A172 (cell line): Measurements from ENCODE around the gene TNP2. TPM values are rescaled to one million over a fixed set of nuclear protein-coding genes. Genes with fewer than 3 reads are reported as not detected.

Experiments
- DNase-seq: peaks from one replicate; pipeline ENCODE4 v3.0.0-alpha.2; 2015; ENCODE audit warnings: low spot score
- total RNA-seq: library from RNA; depleted of rRNA; stranded (reverse); fragments of >200 nt; shearing (Covaris generic); gene quantifications from 2 replicates; pipeline ENCODE4 v1.2.3, GENCODE V29; 2014

TNP2 gene
- total RNA-seq, 1 experiment from 2014 or later, result not detected

DNA sequence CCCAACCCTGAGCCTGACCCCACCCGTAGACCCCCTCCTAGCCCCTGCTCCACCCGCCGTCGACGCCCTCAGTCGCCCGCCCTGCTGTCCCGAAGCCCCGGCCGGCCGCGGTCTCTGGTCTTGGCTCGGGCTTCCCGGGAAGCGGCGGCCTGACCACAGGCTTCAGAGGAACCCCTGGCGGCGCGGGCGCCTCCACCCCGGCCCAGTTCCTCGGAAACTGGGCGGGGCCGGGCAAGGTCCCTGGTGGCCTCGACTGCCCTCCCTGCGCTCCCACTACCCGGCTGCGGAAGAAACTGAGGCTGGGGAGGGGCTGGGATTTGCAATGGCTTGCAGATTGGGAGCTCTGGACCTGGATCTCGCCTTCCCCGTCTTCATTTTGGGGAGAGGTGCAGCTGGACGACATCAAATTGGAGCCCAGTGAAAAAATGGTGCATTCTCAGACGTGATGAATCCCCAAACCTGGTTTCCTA, 12.4 kb downstream of the TNP2 start:
- DNase-seq, result peak; percentile 56

DNA sequence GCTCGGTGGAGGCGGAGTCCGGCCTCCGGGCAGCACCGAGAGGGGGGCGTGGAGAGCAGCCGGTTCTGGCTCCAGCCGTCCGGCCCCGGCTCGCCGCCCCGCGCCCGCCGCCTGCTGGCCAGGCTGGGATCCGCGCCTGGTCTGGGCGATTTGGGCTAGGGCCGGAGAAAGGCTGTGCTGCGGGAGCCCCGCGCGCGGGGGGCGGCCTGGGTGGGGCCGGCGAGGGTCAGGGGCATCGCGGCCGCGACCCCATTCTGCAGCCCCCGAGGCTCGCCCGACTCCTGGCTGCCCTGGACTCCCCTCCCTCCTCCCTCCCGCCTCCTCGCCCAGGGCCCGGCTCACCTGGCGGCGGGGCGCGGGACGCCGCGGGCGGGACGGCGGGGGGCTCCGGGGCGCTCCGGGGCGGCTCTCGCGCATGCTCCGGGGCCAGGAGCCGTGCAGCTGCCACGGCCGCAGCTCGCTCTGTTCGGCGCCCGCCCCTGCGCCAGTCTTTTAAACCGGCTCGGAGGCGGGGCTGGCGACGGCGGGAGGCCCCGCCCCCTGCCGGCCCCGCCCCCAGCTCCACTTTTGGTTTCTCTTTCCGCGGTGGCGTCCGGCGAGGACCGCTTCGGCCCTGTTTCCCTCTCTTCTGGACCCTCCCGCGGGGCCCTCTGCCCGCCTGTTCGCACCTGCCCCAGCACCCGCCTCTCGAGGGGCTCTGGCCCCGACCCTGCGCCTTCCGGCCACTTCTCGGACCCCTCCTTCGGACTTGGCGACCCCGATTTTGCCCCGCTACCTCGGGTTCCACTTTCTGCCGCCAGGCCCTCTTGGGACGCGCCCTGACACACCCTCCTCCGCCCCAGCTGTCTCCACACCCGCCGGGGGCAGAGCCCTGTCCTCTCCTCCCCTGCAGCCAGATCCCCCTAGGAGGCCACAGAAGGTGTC, 13.1 kb downstream of the TNP2 start, which contains the start of gene SOCS1:
SOCS1 (minus strand) TSS at position 468 of the 924 bp plus-strand sequence. CDS start 726 bp downstream, outside the sequence.
- peak; percentile 72 for DNase-seq

DNA sequence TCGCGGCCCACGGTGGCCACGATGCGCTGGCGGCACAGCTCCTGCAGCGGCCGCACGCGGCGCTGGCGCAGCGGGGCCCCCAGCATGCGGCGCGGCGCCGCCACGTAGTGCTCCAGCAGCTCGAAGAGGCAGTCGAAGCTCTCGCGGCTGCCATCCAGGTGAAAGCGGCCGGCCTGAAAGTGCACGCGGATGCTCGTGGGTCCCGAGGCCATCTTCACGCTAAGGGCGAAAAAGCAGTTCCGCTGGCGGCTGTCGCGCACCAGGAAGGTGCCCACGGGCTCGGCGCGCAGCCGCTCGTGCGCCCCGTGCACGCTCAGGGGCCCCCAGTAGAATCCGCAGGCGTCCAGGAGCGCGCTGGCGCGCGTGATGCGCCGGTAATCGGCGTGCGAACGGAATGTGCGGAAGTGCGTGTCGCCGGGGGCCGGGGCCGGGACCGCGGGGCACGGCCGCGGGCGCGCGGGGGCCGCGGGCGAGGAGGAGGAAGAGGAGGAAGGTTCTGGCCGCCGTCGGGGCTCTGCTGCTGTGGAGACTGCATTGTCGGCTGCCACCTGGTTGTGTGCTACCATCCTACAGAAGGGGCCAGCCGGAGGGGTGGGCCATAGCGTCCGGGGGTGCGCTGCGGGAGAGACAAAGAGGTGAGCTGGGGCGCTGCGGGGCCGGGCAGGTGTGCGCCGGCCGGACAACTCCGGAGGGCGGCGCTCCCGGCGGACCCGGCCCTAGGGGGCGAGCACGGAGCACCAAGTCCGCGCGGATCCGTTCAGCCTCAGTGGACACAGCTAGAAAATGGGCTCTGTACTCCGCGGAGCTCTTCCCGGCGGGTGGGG, 14.0 kb downstream of the TNP2 start:
- no peak for DNase-seq

DNA sequence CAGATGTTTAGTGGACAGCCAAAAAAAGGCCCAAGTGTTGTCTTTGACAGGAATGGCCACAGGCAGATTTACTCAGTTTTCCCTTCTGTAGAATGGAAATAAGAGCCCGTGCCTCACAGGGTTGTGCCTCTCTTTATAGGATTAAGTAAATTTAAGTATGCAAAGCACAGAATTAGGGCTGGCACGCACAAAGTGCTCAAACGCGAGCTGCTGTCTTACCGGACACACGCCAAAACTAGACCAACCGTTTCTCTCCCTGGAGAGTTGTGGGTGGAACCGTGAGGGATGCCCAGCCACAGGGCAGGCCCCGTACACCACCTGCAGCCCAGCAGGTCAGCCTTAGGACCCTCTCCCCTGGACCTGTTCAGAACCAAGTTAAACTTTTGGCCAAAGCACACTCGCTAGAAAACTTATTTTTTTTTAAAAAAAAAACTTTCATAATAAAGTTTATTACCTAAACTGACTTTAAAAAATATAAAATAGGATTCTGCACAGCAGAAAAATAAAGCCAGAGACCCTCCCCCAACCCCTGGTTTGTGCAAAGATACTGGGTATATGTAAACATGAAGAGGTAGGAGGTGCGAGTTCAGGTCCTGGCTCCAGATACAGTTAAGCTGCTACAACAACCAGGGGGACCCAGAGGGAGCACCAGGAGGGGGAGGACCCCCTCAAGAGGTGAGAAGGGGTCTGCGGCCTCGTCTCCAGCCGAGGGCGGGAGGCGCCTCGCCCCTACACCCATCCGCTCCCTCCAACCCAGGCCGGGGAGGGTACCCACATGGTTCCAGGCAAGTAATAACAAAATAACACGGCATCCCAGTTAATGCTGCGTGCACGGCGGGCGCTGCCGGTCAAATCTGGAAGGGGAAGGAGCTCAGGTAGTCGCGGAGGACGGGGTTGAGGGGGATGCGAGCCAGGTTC, 14.9 kb downstream of the TNP2 start:
- no peak for DNase-seq

DNA sequence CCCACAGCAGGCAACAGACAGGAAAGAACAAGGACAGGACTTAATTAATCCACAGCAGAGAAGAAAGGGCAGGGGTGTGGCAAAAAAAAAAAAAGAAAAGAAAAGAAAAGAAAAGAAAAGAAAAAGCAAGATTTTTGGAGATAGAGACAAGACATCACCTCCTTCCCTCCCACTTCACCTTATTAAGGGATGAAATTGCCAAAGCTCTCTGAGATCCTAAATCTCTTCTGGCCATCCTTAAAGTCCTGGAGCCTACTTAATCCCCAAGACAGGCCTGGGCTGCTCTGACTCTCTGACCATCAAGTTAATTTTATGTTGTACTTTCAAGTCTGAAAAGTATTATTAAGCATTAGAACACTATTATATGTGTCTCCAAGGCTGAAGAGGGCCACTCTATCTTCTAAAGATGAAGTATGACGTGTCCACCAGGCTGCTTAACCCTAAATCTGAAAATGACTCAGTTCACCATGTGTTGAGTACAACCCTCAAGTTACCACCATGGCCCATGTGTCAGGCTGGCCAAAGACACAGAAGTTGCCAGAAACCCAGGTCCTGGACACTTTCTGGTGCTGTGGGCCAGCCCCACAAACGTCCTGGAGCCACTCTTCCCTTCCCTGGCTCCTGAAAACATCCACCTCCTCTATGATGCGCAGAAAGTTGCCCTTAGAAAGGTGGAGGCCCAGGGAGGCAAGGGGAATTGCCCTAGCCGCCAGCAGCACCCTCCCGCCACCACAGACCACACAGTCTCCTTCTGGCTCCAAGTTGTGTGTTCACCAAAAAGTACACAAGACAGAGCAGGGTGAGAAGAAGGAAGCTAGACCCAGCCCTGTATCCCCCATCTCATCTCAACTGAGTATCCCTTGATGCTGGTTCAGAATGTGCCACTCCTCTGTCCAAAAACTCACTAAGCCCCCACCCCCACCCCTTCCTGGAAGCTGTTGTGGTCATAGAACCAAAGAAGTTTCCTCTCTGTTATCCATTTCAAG, 15.8 kb downstream of the TNP2 start:
- no peak for DNase-seq

DNA sequence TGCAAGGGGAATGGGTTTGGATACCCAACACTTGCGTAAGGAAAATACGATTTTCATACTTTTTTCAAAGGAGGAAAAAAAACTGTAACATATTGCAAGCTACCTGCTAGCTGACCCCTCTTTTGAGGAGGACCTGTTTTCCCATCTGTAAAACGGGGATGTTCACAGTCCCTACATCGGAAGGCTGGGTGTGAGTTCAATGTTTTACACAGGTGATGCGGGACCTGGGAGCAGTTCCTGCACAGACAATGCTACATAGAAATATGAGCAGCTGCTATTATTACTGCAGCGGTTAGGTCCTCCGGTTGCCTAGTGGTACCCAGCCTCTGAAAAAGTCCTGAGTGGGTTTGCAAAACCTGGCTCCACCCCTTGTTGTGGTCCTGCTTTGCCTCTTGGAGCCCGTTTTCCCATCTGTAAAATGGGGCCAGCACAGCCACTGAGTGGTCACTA, 16.6 kb downstream of the TNP2 start:
- no peak for DNase-seq

DNA sequence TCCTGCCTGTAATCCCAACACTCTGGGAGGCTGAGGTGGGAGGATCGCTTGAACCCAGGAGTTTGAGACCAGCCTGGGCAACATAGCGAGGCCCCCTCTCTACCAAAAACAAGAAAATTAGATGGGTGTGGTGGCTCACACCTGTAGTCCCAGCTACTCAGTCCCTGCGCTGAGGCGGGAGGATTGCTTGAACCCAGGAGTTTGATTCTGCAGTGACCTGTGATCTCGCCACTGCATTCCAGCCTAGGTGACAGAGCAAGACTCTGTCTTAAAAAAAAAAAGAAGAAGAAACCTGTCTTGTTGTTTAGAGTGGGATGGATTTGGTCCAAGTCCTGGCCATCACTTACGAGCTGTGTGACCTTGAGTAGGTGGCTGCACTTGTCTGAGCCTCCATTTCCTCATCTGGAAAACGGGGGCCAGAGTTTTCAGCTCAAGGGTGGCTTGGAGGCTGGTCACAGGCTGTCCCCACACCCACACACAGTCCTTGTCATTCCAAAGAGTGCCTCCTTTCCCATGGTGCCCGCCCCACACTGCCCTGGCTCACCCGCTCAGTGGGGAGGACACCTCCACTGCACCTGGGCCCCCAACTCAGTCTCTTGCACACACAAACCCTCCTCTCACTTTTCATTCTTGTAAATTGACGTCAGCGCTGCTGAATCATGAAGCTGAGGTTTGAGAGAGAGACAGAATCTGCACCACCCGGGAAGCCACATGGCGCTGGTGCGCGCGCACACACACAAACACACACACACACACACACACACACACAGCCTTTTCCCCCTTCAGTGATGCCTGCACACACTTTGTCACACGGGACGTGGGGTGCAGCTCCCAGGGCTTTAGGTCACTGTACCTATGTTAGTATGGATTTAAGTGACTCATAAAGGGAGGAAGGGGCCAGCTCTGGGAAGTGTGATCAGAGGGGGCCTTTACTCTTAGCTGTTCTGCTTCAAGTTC, 17.3 kb downstream of the TNP2 start:
- peak; percentile 59 for DNase-seq

DNA sequence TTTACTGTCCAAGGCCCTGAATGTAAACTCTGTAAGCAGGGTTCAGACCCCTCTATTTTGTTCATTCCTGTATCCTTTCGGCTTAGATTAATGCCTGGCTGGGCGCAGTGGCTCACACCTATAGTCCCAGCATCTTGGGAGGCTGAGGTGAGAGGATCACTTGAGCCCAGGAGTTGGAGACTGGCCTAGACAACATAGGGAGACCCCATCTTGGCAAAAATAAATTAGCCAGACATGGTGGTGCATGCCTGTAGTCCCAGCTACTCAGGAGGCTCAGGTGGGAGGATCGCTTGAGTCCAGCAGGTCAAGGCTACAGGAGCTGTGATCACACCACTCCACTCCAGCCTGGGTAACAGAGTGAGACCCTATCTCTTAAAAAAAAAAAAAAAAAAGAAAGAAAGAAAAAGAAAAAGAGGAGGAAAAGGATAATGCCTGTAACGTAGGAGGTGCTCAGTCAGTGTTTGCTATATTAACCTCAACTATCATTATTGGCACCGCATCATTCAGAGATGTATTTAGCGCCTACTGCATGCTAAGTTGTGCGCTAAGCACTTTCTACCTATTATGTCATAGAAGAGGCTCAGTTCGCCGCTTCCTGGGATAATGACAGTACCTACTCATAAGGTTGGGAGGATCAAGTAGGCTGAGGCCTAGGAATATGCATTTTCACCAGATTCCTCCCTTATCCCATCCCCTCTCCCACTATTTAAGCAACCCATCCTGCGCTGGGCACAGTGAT, 18.2 kb downstream of the TNP2 start:
- DNase-seq, result no peak

DNA sequence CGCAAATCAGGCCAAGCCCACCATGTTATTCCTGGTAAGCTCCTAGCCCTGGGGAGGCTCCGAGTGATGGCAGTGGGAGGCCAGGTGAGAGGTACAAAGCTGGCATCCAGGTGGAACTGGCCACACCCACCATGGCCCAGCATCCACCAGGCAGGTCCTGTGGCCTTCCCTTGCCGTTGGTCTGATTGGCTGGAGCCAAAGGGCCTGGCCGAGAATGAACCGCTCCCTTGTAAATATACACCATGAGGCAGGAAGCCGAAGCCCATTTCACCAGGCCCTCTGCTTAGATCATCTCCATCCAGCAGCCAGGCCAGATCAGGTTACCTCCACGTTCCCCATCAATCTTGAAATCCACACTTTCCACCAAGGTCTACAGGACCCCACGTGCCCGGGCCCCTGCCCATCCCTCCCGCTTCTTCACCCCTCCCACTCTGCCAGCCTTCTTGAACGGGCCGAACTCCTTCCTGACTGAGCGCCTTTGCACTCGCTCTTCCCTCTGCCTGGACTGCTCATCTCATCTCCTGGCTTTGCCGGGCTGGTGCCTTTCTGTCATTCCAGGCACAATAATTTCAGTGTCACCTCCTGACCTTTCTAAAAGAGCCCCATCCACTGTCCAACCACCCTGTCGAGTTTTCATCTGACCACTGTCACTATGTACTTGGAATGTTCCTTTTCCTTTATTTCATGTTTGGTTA, 18.9 kb downstream of the TNP2 start:
- DNase-seq, result no peak

DNA sequence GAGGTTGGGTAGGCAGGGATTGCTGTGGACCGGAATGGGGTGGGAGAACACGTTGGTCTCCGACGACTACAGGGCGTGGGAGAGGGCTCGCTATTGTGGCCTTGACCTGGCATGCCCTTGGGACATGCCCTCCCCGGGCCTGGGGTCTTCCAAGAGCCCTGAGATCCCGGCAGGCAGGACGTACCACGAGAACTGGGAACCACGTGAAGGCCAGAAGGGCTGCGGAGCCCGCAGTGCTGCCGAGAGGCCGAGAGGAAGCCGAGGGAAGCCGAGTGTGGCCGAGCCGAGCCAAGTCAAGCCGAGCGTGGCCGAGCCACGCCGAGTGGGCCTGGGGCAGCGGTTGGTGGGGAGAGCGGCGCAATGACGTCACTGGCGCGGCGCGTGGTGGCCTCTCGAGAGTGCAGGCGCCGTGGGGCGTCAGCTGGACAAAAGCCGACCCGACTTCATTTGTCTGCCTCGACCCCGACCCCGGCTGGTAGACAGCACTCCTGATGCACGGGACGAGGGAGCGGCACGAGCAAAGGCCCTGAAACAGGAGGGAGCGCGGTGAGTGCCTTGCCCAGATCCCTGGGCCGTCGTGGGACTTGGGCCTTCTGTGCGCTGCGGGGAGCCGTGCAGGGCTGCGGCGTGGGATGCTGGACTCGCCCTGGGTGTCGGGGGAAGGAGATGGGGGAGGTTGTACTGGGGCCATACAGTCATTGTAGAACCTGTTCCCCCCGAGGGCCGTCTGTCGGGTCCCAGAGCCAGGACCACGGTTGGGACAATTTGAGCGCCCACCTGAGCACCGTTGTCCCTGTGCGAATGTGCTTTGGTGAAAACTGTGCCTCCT, 19.7 kb downstream of the TNP2 start:
- DNase-seq, result no peak

DNA sequence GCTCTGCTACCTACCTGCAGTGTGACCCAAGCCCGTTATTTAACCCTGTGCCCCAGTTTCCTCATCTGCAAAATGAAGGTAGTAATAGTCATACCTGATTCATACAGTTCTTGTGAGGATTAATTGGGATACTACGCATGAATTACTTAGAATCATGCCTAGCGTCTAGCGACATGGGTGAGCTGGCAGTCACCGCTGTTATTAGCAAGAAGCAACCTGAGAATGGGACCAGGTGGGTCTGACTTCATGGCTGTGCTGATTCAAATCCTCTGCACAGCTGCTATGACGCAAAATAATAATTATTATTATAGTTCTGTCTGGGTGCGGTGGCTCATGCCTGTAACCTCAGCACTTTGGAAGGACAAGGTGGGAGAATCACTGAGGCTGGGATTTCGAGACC, 21.0 kb downstream of the TNP2 start:
- no peak for DNase-seq

DNA sequence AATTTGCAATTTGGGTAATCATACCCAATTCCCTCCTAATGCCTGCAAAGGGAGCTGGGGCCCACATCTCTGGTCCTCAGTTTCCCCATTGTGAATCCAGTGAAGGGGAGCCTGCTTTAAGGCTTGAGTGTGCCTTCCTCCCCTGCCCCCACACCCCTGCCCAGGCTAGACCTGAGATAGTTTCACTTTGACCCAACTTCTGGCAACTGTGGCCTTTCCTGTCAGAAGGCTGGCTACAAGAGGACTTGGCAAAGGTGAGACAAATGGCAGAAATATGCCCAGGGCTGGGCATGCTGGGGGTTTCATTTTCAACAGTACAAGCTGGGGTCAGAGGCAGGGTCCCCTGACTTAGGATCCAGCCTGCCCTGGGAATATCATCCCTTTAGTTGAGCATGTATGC, 23.1 kb downstream of the TNP2 start:
- DNase-seq, result no peak

DNA sequence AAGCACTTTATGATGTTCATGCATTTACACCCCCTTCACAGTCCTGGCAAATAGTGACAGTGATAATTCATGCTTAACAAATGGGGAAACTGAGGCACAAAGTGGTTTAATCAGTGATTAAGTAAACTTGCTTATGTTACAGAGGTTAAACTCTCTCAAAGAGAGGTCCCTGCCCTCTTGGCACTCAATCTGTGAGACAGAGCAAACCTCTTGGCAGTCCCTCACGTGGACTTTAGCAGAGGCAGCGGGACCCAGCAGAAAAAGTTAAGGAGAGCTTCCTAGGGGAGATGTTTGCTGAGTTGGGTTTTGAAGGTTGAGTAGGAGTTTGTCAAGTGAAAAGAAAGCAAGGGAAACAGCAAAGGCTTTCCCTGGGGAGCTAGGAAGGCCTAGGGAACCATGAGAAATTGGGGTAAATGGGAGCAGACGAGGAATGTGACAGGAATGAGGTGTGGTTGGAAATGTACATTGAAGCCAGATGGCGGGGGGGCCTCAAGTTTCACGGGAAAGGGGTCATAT, 23.8 kb downstream of the TNP2 start:
- no peak for DNase-seq

DNA sequence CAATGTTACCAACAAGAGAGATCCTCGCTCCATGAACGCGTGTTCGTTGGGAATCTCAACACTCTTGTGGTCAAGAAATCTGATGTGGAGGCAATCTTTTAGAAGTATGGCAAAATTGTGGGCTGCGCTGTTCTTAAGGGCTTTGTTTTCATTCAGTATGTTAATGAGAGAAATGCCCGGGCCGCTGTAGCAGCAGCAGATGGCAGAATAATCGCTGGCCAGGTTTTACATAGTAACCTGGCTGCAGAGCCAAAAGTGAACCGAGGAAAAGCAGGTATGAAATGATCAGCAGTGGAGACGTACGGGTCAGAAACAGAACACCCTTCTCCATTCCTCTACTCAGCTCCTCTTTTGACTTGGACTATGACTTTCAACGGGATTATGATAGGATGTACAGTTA, 26.5 kb downstream of the TNP2 start:
- DNase-seq, result no peak

DNA sequence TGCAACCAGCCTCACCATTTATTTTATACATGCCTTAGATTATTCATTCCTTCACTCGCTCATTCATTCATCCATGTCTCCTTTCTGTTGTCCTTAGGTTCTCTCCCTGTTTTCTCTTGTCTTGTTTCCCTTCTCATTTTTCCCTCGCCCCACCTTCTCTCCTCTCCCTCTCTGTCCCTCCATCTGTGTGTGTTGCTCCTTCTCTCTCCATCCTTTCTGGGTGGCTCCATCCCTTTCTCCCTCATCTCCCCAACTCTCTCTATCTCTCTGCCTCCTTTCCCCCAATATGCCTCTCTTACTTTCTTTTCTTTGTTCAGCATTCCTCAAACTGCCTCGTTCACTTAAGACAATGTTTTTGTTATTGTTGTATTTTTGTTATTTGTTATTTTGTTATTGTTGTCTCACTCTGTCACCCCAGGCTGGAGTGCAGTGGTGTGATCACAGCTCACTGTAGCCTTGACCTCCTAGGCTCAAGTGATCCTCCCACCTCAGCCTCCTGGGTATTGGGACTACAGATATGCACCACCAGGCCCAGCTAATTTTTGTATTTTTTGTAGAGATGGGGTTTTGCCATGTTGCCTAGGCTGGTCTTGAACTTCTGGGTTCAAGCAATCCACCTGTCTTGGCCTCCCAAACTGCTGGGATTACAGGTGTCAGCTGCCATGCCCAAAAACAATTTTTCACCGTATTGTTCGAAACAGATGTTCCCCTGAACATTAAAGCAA, 27.5 kb downstream of the TNP2 start:
- DNase-seq, result no peak
